A673 (cell line): ENCODE results near the gene FAM163B. TPM values are rescaled to one million over a fixed set of nuclear protein-coding genes. Genes with fewer than 3 reads are reported as not detected.

Source experiments
- BruUV-seq: library from RNA; stranded (reverse); fragments of 400-500 nt; replicated peaks from 2 replicates; lab custom pipeline; 2021; lab: Mats Ljungman, UMichigan
- CTCF ChIA-PET: fragments of 300-600 bp; sonication (Branson Sonifier 250); formaldehyde crosslinking; loops from one replicate; lab custom pipeline; 2022; ENCODE audit warnings: antibody characterized with exemption; lab: Charles Lee
- POLR2A ChIA-PET: fragments of 300-600 bp; sonication (Branson Sonifier 250); formaldehyde crosslinking; loops from one replicate; lab custom pipeline; 2022; ENCODE audit warnings: antibody characterized with exemption; ENCODE audit not compliant: low non-redundant PET; lab: Charles Lee
- DNase-seq: peaks from one replicate; pipeline ENCODE4 v3.0.0-alpha.2; 2015; ENCODE audit warnings: low spot score
- H3K27ac ChIP-seq: fragments of 200-600 bp; sonication (generic); 2 replicates; pipeline ENCODE4 v1.5.1; 2016; ENCODE audit warnings: mixed run types, low read depth, mild to moderate bottlenecking, mixed read lengths, antibody characterized with exemption, low read length; ENCODE audit not compliant: poor library complexity, severe bottlenecking
- H3K27me3 ChIP-seq: fragments of 200-600 bp; sonication (generic); replicated peaks from 2 replicates; pipeline ENCODE4 v1.6.1; 2017; ENCODE audit warnings: mixed run types, low read depth, mild to moderate bottlenecking, mixed read lengths, antibody characterized with exemption, low read length; ENCODE audit not compliant: insufficient read depth, poor library complexity
- H3K36me3 ChIP-seq: fragments of 200-600 bp; sonication (generic); 2 replicates; pipeline ENCODE4 v1.6.1; 2016; ENCODE audit warnings: mixed run types, mild to moderate bottlenecking, mixed read lengths, antibody characterized with exemption, low read length; ENCODE audit not compliant: insufficient read depth, poor library complexity, severe bottlenecking
- H3K4me1 ChIP-seq: fragments of 200-600 bp; sonication (generic); 2 replicates; pipeline ENCODE4 v1.6.1; 2017; ENCODE audit warnings: mixed run types, mild to moderate bottlenecking, mixed read lengths, antibody characterized with exemption, low read length; ENCODE audit not compliant: insufficient read depth, poor library complexity, severe bottlenecking
- H3K4me3 ChIP-seq: fragments of 200-600 bp; sonication (generic); 2 replicates; pipeline ENCODE4 v1.5.1; 2016; ENCODE audit warnings: low read depth, mixed run types, mild to moderate bottlenecking, mixed read lengths, low read length; ENCODE audit not compliant: poor library complexity, severe bottlenecking
- H3K9me3 ChIP-seq: fragments of 200-600 bp; sonication (generic); 2 replicates; pipeline ENCODE4 v1.6.1; 2016; ENCODE audit warnings: mixed run types, low read depth, mild to moderate bottlenecking, mixed read lengths, antibody characterized with exemption, low read length; ENCODE audit not compliant: poor library complexity, severe bottlenecking
- EZH2 ChIP-seq: fragments of 200-600 bp; sonication (generic); IDR thresholded peaks from 2 replicates; pipeline ENCODE4 v1.6.1; 2017; ENCODE audit warnings: borderline replicate concordance, low read depth, mild to moderate bottlenecking, mixed read lengths, antibody characterized with exemption, low read length; ENCODE audit not compliant: poor library complexity, severe bottlenecking
- intact Hi-C: fragments of 100-400 bp; cut with micrococcal nuclease; formaldehyde crosslinking; loops from one replicate; pipeline ENCODE4 v1.10.0; 2022; ENCODE audit not compliant: unreplicated experiment
- total RNA-seq: library from RNA; stranded (reverse); gene quantifications from 2 replicates; pipeline ENCODE4 v1.2.3, GENCODE V29; 2021
- TF ChIP-seq, protein P1 (sequence below): fragments of 300-800, 200-600 bp; sonication (generic); conservative IDR thresholded peaks from 2 replicates; pipeline ENCODE4 v1.5.1; 2017; ENCODE audit warnings: low read depth, mild to moderate bottlenecking, antibody characterized with exemption, low read length, moderate library complexity, mixed read lengths

Gene FAM163B
- total RNA-seq, 1 experiment from 2014 or later: not detected

DNA sequence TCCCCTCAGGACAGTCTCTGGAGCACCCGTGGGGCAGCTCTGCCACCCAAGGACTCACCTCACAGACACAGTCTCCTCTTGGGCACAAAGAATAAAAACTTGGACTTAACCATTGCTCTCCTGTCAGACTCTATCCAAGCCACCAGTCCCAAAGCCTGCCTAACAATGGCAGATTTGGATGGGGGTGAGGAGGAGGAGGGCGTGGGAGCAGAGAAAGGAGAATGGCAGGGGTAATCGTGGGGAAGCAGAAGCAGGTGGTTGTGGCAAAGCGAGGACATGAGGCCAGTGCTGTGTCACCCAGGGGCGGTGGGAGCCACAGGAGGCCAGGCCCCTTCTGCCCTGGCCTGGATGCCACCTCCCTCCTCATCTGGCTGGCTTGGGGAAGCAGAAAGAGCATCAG, 5.5 kb upstream of the FAM163B start:
- BruUV-seq: no TSS peak
- CTCF ChIA-PET: no interaction called here
- H3K36me3 ChIP-seq: no peaks in the 10 kb centered on the region
- H3K27me3 ChIP-seq: peaks cover 86% of the 10 kb centered on the region
- no peak overlapping the region for H3K4me3 ChIP-seq
- H3K9me3 ChIP-seq: no peaks in the 10 kb centered on the region
- H3K4me1 ChIP-seq: no peaks in the 10 kb centered on the region
- POLR2A ChIA-PET: no interaction called here
- TF ChIP-seq EZH2: no peak
- TF ChIP-seq, protein P1, sequence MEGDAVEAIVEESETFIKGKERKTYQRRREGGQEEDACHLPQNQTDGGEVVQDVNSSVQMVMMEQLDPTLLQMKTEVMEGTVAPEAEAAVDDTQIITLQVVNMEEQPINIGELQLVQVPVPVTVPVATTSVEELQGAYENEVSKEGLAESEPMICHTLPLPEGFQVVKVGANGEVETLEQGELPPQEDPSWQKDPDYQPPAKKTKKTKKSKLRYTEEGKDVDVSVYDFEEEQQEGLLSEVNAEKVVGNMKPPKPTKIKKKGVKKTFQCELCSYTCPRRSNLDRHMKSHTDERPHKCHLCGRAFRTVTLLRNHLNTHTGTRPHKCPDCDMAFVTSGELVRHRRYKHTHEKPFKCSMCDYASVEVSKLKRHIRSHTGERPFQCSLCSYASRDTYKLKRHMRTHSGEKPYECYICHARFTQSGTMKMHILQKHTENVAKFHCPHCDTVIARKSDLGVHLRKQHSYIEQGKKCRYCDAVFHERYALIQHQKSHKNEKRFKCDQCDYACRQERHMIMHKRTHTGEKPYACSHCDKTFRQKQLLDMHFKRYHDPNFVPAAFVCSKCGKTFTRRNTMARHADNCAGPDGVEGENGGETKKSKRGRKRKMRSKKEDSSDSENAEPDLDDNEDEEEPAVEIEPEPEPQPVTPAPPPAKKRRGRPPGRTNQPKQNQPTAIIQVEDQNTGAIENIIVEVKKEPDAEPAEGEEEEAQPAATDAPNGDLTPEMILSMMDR: no peak
- H3K27ac ChIP-seq: no peak overlapping the region
- no peak for DNase-seq
- intact Hi-C loops: no loop called here

DNA sequence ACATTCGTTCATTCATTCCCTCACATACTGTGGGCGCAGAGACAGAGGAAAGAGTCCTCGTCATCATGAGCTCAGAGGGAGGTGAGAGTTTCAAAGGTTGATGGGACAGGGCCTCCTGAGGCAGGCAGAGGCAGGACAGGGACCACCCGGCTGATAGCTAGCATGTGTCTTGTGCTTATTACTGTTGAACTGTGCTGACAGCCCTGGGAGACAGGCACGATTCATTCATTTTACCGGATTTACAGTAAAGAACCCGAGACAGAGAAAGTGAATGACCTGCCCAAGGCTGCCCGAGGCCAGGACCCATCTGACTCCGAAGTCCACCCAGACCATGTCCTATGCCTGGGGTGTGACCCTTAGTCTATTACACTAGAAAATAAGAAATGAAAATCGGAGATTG, 4.9 kb upstream of the FAM163B start:
- no peaks in the 10 kb centered on the region for H3K4me1 ChIP-seq
- BruUV-seq: no TSS peak
- H3K9me3 ChIP-seq: no peaks in the 10 kb centered on the region
- TF ChIP-seq, protein P1: no peak
- TF ChIP-seq EZH2: no peak
- H3K27me3 ChIP-seq: peaks cover 83% of the 10 kb centered on the region
- intact Hi-C loops: no loop called here
- H3K27ac ChIP-seq: no peak overlapping the region
- DNase-seq: no peak
- POLR2A ChIA-PET: no interaction called here
- H3K36me3 ChIP-seq: no peaks in the 10 kb centered on the region
- CTCF ChIA-PET: no interaction called here
- no peak overlapping the region for H3K4me3 ChIP-seq

DNA sequence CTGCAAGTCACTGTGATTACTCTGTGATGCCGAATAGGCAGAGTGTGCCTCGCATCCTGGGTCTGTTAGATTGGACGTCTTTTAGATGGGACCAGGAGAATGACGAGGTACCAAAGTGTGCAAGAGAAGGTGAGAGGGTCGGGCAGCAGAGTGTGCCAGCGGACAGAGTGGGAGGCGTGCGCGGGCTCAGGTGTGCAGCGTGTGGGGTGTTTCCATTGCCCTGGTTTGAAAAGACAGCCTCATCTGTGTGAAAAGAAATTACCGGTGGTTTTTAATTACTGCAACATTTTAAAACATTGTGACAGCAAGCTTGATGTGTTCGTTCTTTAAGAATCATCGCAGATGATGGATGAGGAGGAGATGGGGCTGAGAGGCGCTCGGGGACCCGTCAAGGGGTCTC, 4.2 kb upstream of the FAM163B start:
- no peaks in the 10 kb centered on the region for H3K9me3 ChIP-seq
- intact Hi-C loops: no loop called here
- no TSS peak for BruUV-seq
- no peak overlapping the region for H3K4me3 ChIP-seq
- no peak for DNase-seq
- H3K27ac ChIP-seq: no peak overlapping the region
- H3K36me3 ChIP-seq: no peaks in the 10 kb centered on the region
- ChIA-PET POLR2A (no interaction called here), CTCF (no interaction called here)
- no peaks in the 10 kb centered on the region for H3K4me1 ChIP-seq
- TF ChIP-seq, protein P1: no peak
- TF ChIP-seq EZH2: no peak
- peaks cover 83% of the 10 kb centered on the region for H3K27me3 ChIP-seq
